ENCODE results near the gene ESR1.
A peak's percentile ranks its signal among the peaks of the same experiment; 100 is the strongest.
"Not testable (repeated sequence)": the region's sequence is repeated elsewhere in the genome, so short reads cannot be mapped to it uniquely, and the experiment has no call there.

Gene ESR1

GRCh38 chr6:151974061-151974617 is 166.7 kb downstream of the ESR1 start:
- Histone ChIP-seq H3K4me3 (ENCODE audit: low read depth, low read length) (no peak overlapping the region), H3K79me2 (ENCODE audit: control insufficient read depth, insufficient read depth, low read length, unreplicated experiment) (no peaks in the 10 kb centered on the region), H3K27me3 (ENCODE audit: insufficient read depth, low read length) (no peaks in the 10 kb centered on the region), H2AFZ (ENCODE audit: low read length, unreplicated experiment) (no peak overlapping the region), H3K4me1 (ENCODE audit: control insufficient read depth, insufficient read depth, low read length, unreplicated experiment) (peaks cover 13% of the 10 kb centered on the region), H3K27ac (ENCODE audit: low read depth, low read length) (0 out of 2 replicates have a peak overlapping the region, but pooled peaks have one; percentile 12), H3K36me3 (ENCODE audit: insufficient read depth, low read length) (no peaks in the 10 kb centered on the region)

- Histone ChIP-seq H3K4me3 (ENCODE audit: low read depth, low read length) (no peak overlapping the region), H3K36me3 (ENCODE audit: insufficient read depth, low read length) (no peaks in the 10 kb centered on the region), H3K79me2 (ENCODE audit: control insufficient read depth, insufficient read depth, low read length, unreplicated experiment) (no peaks in the 10 kb centered on the region), H2AFZ (ENCODE audit: low read length, unreplicated experiment) (no peak overlapping the region), H3K27me3 (ENCODE audit: insufficient read depth, low read length) (no peaks in the 10 kb centered on the region), H3K27ac (ENCODE audit: low read depth, low read length) (no peak overlapping the region), H3K4me1 (ENCODE audit: control insufficient read depth, insufficient read depth, low read length, unreplicated experiment) (peaks cover 13% of the 10 kb centered on the region)
Observed at GRCh38 chr6:151975795-151976194, 168.3 kb downstream of the ESR1 start.

- H3K4me3 ChIP-seq (ENCODE audit: low read depth, low read length); H2AFZ ChIP-seq (ENCODE audit: low read length, unreplicated experiment): not testable (repeated sequence)
Observed at GRCh38 chr6:151988199-151988598, 180.7 kb downstream of the ESR1 start.

GRCh38 chr6:151992091-151992490 is 184.6 kb downstream of the ESR1 start:
- no peaks in the 10 kb centered on the region for H3K4me1 ChIP-seq (ENCODE audit: control insufficient read depth, insufficient read depth, low read length, unreplicated experiment)
- no peak overlapping the region for H3K27ac ChIP-seq (ENCODE audit: low read depth, low read length)
- H3K4me3 ChIP-seq (ENCODE audit: low read depth, low read length) = no peak overlapping the region
- H3K79me2 ChIP-seq (ENCODE audit: control insufficient read depth, insufficient read depth, low read length, unreplicated experiment) = no peaks in the 10 kb centered on the region
- H3K36me3 ChIP-seq (ENCODE audit: insufficient read depth, low read length) = no peaks in the 10 kb centered on the region
- H3K27me3 ChIP-seq (ENCODE audit: insufficient read depth, low read length) = no peaks in the 10 kb centered on the region
- no peak overlapping the region for H2AFZ ChIP-seq (ENCODE audit: low read length, unreplicated experiment)

More at GRCh38 chr6:151988199-151988598, 180.7 kb downstream of the ESR1 start:
- not testable (repeated sequence) for H3K27me3 ChIP-seq (ENCODE audit: insufficient read depth, low read length); H3K36me3 ChIP-seq (ENCODE audit: insufficient read depth, low read length); H3K4me1 ChIP-seq (ENCODE audit: control insufficient read depth, insufficient read depth, low read length, unreplicated experiment); H3K27ac ChIP-seq (ENCODE audit: low read depth, low read length); H3K79me2 ChIP-seq (ENCODE audit: control insufficient read depth, insufficient read depth, low read length, unreplicated experiment)

GRCh38 chr6:151993364-151993763 is 185.9 kb downstream of the ESR1 start:
- Histone ChIP-seq H3K4me1 (ENCODE audit: control insufficient read depth, insufficient read depth, low read length, unreplicated experiment) (no peaks in the 10 kb centered on the region), H3K27ac (ENCODE audit: low read depth, low read length) (no peak overlapping the region), H3K27me3 (ENCODE audit: insufficient read depth, low read length) (no peaks in the 10 kb centered on the region), H3K36me3 (ENCODE audit: insufficient read depth, low read length) (no peaks in the 10 kb centered on the region), H2AFZ (ENCODE audit: low read length, unreplicated experiment) (no peak overlapping the region), H3K79me2 (ENCODE audit: control insufficient read depth, insufficient read depth, low read length, unreplicated experiment) (no peaks in the 10 kb centered on the region), H3K4me3 (ENCODE audit: low read depth, low read length) (no peak overlapping the region)

GRCh38 chr6:151998784-151999183 is 191.3 kb downstream of the ESR1 start:
- Histone ChIP-seq H3K27ac (ENCODE audit: low read depth, low read length) (no peak overlapping the region), H3K36me3 (ENCODE audit: insufficient read depth, low read length) (no peaks in the 10 kb centered on the region), H2AFZ (ENCODE audit: low read length, unreplicated experiment) (no peak overlapping the region), H3K27me3 (ENCODE audit: insufficient read depth, low read length) (no peaks in the 10 kb centered on the region), H3K79me2 (ENCODE audit: control insufficient read depth, insufficient read depth, low read length, unreplicated experiment) (no peaks in the 10 kb centered on the region), H3K4me3 (ENCODE audit: low read depth, low read length) (no peak overlapping the region), H3K4me1 (ENCODE audit: control insufficient read depth, insufficient read depth, low read length, unreplicated experiment) (peaks cover 3% of the 10 kb centered on the region)

GRCh38 chr6:151999194-151999593 is 191.7 kb downstream of the ESR1 start:
- Histone ChIP-seq H3K27ac (ENCODE audit: low read depth, low read length) (no peak overlapping the region), H2AFZ (ENCODE audit: low read length, unreplicated experiment) (no peak overlapping the region)

GRCh38 chr6:152001408-152001807 is 193.9 kb downstream of the ESR1 start:
- Histone ChIP-seq H3K4me3 (ENCODE audit: low read depth, low read length) (no peak overlapping the region), H3K4me1 (ENCODE audit: control insufficient read depth, insufficient read depth, low read length, unreplicated experiment) (peaks cover 3% of the 10 kb centered on the region), H3K36me3 (ENCODE audit: insufficient read depth, low read length) (no peaks in the 10 kb centered on the region), H3K27ac (ENCODE audit: low read depth, low read length) (no peak overlapping the region), H2AFZ (ENCODE audit: low read length, unreplicated experiment) (no peak overlapping the region), H3K79me2 (ENCODE audit: control insufficient read depth, insufficient read depth, low read length, unreplicated experiment) (no peaks in the 10 kb centered on the region), H3K27me3 (ENCODE audit: insufficient read depth, low read length) (no peaks in the 10 kb centered on the region)

More at GRCh38 chr6:151999194-151999593, 191.7 kb downstream of the ESR1 start:
- no peaks in the 10 kb centered on the region for H3K27me3 ChIP-seq (ENCODE audit: insufficient read depth, low read length)
- peaks cover 3% of the 10 kb centered on the region for H3K4me1 ChIP-seq (ENCODE audit: control insufficient read depth, insufficient read depth, low read length, unreplicated experiment)
- no peaks in the 10 kb centered on the region for H3K79me2 ChIP-seq (ENCODE audit: control insufficient read depth, insufficient read depth, low read length, unreplicated experiment)
- no peak overlapping the region for H3K4me3 ChIP-seq (ENCODE audit: low read depth, low read length)
- no peaks in the 10 kb centered on the region for H3K36me3 ChIP-seq (ENCODE audit: insufficient read depth, low read length)

GRCh38 chr6:152002306-152002705 is 194.8 kb downstream of the ESR1 start:
- no peak overlapping the region for H2AFZ ChIP-seq (ENCODE audit: low read length, unreplicated experiment)
- H3K4me3 ChIP-seq (ENCODE audit: low read depth, low read length) = no peak overlapping the region
- no peaks in the 10 kb centered on the region for H3K27me3 ChIP-seq (ENCODE audit: insufficient read depth, low read length)
- no peaks in the 10 kb centered on the region for H3K79me2 ChIP-seq (ENCODE audit: control insufficient read depth, insufficient read depth, low read length, unreplicated experiment)
- H3K36me3 ChIP-seq (ENCODE audit: insufficient read depth, low read length) = no peaks in the 10 kb centered on the region
- H3K4me1 ChIP-seq (ENCODE audit: control insufficient read depth, insufficient read depth, low read length, unreplicated experiment) = peaks cover 3% of the 10 kb centered on the region
- H3K27ac ChIP-seq (ENCODE audit: low read depth, low read length) = no peak overlapping the region

- Histone ChIP-seq H3K4me3 (ENCODE audit: low read depth, low read length) (no peak overlapping the region), H2AFZ (ENCODE audit: low read length, unreplicated experiment) (no peak overlapping the region), H3K4me1 (ENCODE audit: control insufficient read depth, insufficient read depth, low read length, unreplicated experiment) (peaks cover 3% of the 10 kb centered on the region), H3K27me3 (ENCODE audit: insufficient read depth, low read length) (no peaks in the 10 kb centered on the region), H3K79me2 (ENCODE audit: control insufficient read depth, insufficient read depth, low read length, unreplicated experiment) (no peaks in the 10 kb centered on the region), H3K36me3 (ENCODE audit: insufficient read depth, low read length) (no peaks in the 10 kb centered on the region), H3K27ac (ENCODE audit: low read depth, low read length) (no peak overlapping the region)
Observed at GRCh38 chr6:152004036-152004566, 196.6 kb downstream of the ESR1 start.

- H3K27me3 ChIP-seq (ENCODE audit: insufficient read depth, low read length) = no peaks in the 10 kb centered on the region
- H3K4me3 ChIP-seq (ENCODE audit: low read depth, low read length) = no peak overlapping the region
- no peak overlapping the region for H3K27ac ChIP-seq (ENCODE audit: low read depth, low read length)
- no peak overlapping the region for H2AFZ ChIP-seq (ENCODE audit: low read length, unreplicated experiment)
- H3K36me3 ChIP-seq (ENCODE audit: insufficient read depth, low read length) = no peaks in the 10 kb centered on the region
- H3K79me2 ChIP-seq (ENCODE audit: control insufficient read depth, insufficient read depth, low read length, unreplicated experiment) = no peaks in the 10 kb centered on the region
- no peaks in the 10 kb centered on the region for H3K4me1 ChIP-seq (ENCODE audit: control insufficient read depth, insufficient read depth, low read length, unreplicated experiment)
Observed at GRCh38 chr6:152004896-152005295, 197.4 kb downstream of the ESR1 start.
